ENCODE results near the gene BNIP5. TPM values are rescaled to one million over a fixed set of nuclear protein-coding genes. Genes with fewer than 3 reads are reported as not detected.

BNIP5 gene
- total RNA-seq, 1 experiment from 2014 or later, result not detected

GRCh38 chr6:36276581-36277536 lies 59.8 kb downstream of the BNIP5 start:
- TF ChIP-seq EZH2 (IDR thresholded peaks at IDR 0.05; ENCODE audit: borderline replicate concordance, low read depth, low read length, poor library complexity, severe bottlenecking) (no peak), CTCF (conservative IDR thresholded peaks at IDR 0.05; ENCODE audit: low read depth, low read length) (no peak)
- CTCF ChIA-PET, result no interaction called here
- Histone ChIP-seq H3K36me3 (ENCODE audit: insufficient read depth, low read length, poor library complexity, severe bottlenecking) (no peaks in the 10 kb centered on the region), H3K9me3 (ENCODE audit: low read depth, low read length, poor library complexity, severe bottlenecking) (no peaks in the 10 kb centered on the region), H3K4me3 (ENCODE audit: low read depth, low read length, poor library complexity, severe bottlenecking) (no peak overlapping the region), H3K27me3 (replicated peaks; ENCODE audit: insufficient read depth, low read depth, low read length, poor library complexity) (no peaks in the 10 kb centered on the region), H3K4me1 (ENCODE audit: insufficient read depth, low read length, poor library complexity, severe bottlenecking) (no peaks in the 10 kb centered on the region), H3K27ac (ENCODE audit: low read depth, low read length, poor library complexity, severe bottlenecking) (no peak overlapping the region)
- BruUV-seq (replicated peaks), result no TSS peak
- intact Hi-C loops (cut with micrococcal nuclease; ENCODE audit: unreplicated experiment), result no loop called here
- DNase-seq (ENCODE audit: low spot score), result no peak
- POLR2A ChIA-PET (ENCODE audit: low non-redundant PET), result no interaction called here

GRCh38 chr6:36273802-36274514 lies 62.7 kb downstream of the BNIP5 start:
- H3K27ac ChIP-seq (ENCODE audit: low read depth, low read length, poor library complexity, severe bottlenecking), result no peak overlapping the region
- DNase-seq (ENCODE audit: low spot score), result no peak
- ChIA-PET POLR2A (ENCODE audit: low non-redundant PET) (no interaction called here), CTCF (no interaction called here)
- TF ChIP-seq CTCF (conservative IDR thresholded peaks at IDR 0.05; ENCODE audit: low read depth, low read length), result no peak
- TF ChIP-seq EZH2 (IDR thresholded peaks at IDR 0.05; ENCODE audit: borderline replicate concordance, low read depth, low read length, poor library complexity, severe bottlenecking), result no peak
- H3K4me1 ChIP-seq (ENCODE audit: insufficient read depth, low read length, poor library complexity, severe bottlenecking), result no peaks in the 10 kb centered on the region
- no peaks in the 10 kb centered on the region for H3K27me3 ChIP-seq (replicated peaks; ENCODE audit: insufficient read depth, low read depth, low read length, poor library complexity)
- no TSS peak for BruUV-seq (replicated peaks)
- intact Hi-C loops (cut with micrococcal nuclease; ENCODE audit: unreplicated experiment), result no loop called here
- no peaks in the 10 kb centered on the region for H3K9me3 ChIP-seq (ENCODE audit: low read depth, low read length, poor library complexity, severe bottlenecking)
- no peaks in the 10 kb centered on the region for H3K36me3 ChIP-seq (ENCODE audit: insufficient read depth, low read length, poor library complexity, severe bottlenecking)
- H3K4me3 ChIP-seq (ENCODE audit: low read depth, low read length, poor library complexity, severe bottlenecking), result no peak overlapping the region

- TF ChIP-seq EZH2 (IDR thresholded peaks at IDR 0.05; ENCODE audit: borderline replicate concordance, low read depth, low read length, poor library complexity, severe bottlenecking) (no peak), CTCF (conservative IDR thresholded peaks at IDR 0.05; ENCODE audit: low read depth, low read length) (no peak)
- no peaks in the 10 kb centered on the region for H3K27me3 ChIP-seq (replicated peaks; ENCODE audit: insufficient read depth, low read depth, low read length, poor library complexity)
- no peaks in the 10 kb centered on the region for H3K9me3 ChIP-seq (ENCODE audit: low read depth, low read length, poor library complexity, severe bottlenecking)
- no TSS peak for BruUV-seq (replicated peaks)
- H3K27ac ChIP-seq (ENCODE audit: low read depth, low read length, poor library complexity, severe bottlenecking), result no peak overlapping the region
- CTCF ChIA-PET, result no interaction called here
- H3K4me3 ChIP-seq (ENCODE audit: low read depth, low read length, poor library complexity, severe bottlenecking), result no peak overlapping the region
- POLR2A ChIA-PET (ENCODE audit: low non-redundant PET), result no interaction called here
- no peaks in the 10 kb centered on the region for H3K36me3 ChIP-seq (ENCODE audit: insufficient read depth, low read length, poor library complexity, severe bottlenecking)
- intact Hi-C loops (cut with micrococcal nuclease; ENCODE audit: unreplicated experiment), result no loop called here
- no peaks in the 10 kb centered on the region for H3K4me1 ChIP-seq (ENCODE audit: insufficient read depth, low read length, poor library complexity, severe bottlenecking)
- no peak for DNase-seq (ENCODE audit: low spot score)
Measured at GRCh38 chr6:36273067-36273466, 63.6 kb downstream of the BNIP5 start.
